HL-60/S4 (cell line): ENCODE measurements around the gene ASAH2.
"Not testable (repeated sequence)": the region's sequence is repeated elsewhere in the genome, so short reads cannot be mapped to it uniquely, and the experiment has no call there.

Source experiments
- in situ Hi-C: fragments of 300-500 bp; cut with MboI; formaldehyde crosslinking; loops from 2 replicates; pipeline ENCODE4 v1.14.3; 2022; ENCODE audit warnings: low sequenced_read_pairs

ASAH2 gene

DNA sequence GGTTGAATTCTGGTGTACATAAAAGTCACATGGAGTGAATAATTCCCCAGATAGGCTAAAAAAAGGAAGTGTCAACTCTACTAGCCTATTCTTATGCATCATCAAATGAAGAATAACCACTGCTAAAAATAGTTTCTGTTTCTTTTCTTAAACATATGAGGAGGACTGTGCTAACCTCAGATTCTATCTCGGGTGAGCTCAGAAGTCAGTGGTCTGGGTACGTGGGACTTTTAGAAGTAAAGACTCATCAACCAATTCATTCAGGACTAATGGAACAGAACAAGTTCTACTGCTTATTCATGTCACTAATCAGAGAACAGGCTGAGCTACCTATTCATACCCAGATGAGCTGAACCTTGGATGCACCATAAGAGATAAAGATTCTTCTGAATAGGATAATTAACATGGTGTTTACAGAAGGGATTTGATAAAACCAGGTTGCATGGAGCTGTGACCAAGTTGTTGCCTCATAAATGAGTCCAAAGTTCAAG is 9.5 kb upstream of the ASAH2 start:
- in situ Hi-C loops, result no loop called here

DNA sequence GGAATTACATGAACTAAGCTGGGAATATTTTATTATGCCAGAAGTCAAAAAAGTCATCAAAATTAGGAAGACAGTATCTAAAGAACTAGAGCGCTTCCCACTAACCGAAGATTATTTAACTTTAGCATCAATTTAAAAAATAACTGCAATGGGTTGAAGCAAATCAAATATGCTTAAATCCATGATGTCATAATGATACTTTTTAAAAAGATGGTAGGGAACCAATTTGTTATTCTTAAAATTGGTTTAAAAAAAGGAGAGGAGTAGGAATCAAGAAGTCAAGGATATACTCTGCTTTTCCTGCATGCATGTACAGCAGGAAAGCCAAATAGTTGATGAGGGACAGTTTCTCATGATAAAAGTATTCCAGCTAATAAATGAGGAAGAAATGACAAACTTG is 3.2 kb upstream of the ASAH2 start:
- in situ Hi-C loops, result no loop called here

DNA sequence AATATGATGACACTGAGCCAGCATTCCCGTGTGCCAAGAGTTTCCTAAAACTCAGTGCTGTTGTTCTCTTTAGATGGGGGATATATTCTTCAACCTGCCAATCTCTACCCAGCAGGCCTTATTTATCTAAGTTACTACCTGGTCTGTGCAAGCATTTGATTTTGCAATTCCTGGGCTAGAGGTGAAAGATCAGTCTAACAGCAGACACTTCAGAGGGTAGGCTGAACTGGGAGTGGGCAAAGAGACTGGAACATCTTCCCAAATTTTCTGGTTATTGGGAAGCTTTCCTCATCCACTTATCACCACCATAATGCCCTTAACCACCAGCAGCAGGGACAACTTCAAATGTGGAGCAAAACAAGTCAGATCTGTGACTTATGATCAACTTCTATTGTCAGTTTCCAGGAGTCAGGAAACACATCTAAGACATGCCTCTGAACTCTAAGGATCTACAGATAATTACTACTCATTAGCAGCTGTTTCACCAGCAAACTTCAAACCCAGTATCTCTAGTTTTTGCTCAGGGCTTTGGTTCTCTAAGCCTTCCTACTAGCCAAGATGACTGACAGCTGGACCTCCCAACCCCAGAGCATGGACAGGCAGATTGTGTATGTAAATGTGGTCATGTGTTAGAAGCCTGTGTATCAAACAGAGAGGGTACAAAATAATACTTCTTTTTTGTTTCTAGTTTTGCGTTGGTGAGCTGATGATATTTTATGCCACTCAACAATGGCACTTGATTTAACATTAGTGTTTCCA is 1.0 kb downstream of the ASAH2 start:
- in situ Hi-C loops, result no loop called here

DNA sequence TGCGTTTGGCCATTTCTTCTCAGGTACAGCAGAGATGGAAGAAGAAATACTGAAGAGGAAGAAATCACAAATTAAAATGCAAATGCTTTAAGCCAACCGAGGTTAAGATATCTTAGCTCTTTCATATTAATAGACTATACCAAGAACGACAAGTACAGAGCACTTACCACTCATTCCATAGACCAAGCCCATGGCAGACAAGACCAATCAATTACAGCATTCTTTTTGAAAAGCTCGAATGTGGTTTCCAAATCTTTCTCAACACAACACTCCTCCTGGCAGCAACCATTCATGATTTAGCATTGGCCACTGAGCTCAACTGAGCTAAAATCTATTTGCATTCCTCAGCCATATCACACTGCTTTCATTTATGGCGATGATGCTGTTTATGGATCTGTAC is 2.7 kb downstream of the ASAH2 start:
- in situ Hi-C loops, result no loop called here

DNA sequence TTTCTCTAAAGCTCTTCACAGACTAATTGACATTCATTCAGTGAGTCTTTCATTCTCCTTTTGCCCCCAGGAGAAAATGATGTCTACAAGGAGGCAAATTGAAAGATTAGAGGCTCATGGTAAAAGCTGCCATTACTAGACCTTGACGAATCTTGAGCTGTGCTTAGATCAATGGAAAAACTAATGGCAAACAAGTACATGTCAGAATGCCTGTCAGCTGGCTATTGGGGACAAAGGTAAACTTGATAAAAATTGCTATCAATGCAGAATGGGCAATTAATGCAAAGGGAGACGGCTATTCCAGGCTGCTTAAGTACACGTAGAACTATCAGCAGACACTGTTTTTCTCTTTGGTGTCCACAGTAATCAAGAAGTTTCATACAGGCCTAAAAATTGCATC is 3.3 kb downstream of the ASAH2 start:
- in situ Hi-C loops, result no loop called here

DNA sequence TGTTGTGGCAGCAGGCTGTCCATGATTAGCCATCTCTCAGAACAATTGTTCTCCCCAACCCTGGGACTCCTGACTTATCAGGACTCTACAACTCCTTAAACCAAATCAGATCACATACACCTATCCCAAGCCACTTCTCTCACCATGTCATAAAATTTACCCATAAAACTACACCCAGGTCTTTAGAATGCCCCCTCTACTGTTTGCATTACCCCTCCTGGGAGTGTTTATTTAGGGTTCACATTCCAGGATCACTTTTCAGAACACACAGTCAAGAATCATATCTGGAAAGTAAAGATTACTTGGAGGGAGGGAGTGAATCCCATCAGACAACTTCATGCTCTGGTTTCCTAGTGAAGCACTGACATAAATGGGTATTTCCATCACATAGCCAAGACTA is 7.1 kb downstream of the ASAH2 start:
- in situ Hi-C loops, result no loop called here

DNA sequence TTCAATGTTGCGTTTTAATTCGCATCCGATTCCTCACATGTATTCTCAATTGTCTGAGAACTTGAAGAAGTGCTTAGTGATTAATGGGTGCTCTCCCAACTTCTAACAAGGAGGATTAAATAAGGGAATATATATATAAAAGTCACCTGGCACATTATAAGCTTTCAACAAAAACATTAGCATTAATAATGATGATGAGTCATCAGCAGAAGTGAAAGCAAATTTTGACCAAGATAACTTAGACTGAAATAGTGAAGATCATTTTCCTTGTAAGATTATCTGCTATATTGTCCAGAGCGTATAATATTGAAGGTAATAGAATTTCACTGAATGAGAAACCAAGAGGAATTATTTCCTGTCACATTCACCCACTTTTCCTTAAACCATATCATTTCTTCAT is 8.5 kb downstream of the ASAH2 start:
- in situ Hi-C loops, result no loop called here

DNA sequence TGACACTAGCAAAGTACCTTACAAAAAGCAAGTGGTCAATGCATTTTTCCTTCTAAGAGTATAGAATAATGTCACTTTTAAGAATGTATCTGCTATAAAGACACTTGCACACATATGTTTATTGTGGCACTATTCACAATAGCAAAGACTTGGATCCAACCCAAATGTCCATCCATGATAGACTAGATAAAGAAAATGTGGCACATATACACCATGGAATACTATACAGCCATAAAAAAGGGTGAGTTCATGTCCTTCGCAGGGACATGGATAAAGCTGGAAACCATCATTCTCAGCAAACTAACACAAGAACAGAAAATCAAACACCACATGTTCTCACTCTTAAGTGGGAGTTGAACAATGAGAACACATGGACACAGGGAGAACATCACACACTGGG is 9.8 kb downstream of the ASAH2 start:
- in situ Hi-C loops, result not testable (repeated sequence)

DNA sequence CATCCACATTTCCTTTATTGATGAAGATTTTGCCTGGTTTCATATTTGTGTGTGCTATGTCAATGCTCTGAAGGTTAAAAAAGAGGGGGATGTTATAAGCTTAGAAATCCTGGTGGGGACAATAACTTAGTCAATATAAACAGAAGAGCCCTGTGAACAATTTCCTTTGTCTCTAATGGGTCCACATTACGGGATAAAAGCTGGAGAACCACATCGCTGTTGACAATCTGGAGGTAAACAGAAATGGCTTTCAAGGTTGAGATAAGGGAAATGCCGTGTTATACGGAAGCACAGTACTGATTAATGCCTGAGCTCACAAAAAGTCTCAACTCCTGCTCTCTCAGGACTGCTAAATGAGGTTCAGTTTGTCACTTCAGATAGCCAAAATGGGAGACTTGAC is 16.8 kb downstream of the ASAH2 start:
- in situ Hi-C loops, result no loop called here

DNA sequence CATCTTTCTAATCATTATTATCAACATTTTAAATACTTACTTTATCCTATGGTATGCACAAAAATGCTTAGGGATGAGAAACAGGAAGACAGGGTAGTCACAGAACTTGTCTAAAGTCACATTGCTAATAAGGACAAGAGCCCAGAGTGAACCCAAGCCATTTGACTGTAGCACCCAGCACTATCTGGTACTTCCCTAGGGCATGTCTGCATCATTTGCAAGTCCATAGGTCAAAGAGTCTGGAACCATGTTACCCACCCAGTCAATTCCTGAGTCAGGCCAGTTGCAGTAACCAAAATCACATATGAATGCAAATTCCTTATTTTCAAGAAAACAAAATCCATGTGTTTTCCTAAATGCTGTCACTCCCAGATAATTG is 19.1 kb downstream of the ASAH2 start:
- in situ Hi-C loops, result no loop called here

DNA sequence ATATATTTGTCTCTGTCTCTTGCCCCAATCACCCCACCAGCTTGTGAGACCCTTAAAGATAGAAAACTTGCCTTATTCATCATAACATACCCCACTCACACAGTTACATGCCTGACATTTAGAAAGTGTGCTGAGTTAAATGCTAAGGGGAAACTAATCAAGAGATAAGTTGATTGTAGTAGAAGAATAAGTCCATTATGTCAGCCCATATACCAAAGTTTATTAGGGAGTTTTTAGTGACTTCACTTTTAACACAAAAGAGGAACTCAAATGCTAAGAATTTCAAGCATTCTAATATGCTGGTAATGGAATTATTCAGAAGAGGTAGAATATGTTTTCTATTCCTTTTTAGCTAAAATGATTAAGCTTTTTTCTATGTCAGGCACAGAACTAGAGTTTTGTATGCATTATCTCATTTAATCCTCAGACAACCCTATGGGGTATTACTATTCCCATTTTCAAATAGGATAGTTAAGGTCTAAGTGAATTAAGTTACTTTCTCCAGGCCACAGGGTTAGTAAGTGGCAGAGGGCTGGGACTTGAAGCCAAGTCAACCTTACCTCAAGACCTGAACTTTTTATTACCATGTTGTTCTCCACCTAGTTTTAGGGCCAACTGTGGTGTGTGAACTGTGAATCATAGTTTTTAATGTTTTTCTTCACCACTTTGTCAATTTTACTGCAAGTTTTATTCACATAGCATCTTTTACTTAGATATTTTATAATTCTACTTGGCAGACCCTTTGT is 19.6 kb downstream of the ASAH2 start:
- in situ Hi-C loops, result no loop called here

DNA sequence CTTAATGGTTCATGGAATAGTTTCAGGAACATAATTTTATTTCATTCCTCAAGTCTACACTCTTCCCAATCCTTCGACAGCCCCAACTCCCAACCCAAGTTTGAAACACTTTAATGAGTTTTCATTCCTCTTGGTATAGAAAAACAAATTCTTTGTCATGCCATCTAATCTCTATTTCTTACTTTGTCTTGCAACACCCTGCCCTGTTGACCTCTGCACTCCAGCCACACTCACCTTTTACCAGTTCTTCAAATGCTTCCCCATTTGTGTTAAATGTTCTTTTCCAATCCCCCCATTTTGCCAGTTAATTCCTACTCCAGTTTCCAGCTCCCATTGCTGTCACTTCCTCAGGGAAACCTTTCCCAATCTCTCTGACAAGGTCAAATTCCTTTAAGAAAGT is 21.9 kb downstream of the ASAH2 start:
- in situ Hi-C loops, result no loop called here

DNA sequence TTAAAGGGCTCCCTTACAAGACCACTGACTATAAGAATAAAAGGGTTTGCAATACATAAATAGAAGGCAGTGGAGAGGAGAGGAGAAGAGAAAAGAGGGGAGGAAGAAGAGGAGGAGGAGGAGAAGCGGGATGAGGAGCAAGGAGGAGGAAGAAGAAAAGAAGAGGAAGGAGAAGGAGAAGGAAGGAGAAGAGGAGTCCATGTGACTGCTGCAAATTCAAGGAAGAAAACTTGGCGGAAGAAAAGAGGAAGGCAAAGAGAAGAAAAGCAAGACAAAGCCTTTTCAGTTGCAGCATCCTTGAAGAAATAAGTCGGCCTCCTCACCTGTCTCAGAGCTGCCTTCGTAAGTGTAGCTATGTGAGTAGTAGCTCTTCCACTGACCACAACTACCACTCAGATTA is 22.6 kb downstream of the ASAH2 start:
- in situ Hi-C loops, result no loop called here

DNA sequence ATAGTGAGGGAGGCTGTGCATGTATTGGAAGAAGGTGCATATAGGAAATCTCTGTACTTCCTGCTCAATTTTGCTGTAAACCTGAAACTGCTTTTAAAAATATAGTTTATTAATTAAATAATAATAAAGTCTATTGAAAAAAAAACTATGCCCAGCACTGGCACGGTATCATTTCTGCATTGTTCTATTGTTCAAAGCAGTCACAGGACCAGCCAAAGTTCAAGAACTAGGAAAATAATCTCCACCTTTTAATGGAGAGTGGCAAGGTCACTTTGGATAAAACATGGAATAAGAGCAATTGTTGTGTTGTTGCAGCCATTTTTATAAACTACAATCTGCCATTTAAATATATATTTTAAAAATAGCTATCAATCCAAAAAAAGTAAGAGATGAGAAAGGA is 24.7 kb downstream of the ASAH2 start:
- in situ Hi-C loops, result no loop called here

DNA sequence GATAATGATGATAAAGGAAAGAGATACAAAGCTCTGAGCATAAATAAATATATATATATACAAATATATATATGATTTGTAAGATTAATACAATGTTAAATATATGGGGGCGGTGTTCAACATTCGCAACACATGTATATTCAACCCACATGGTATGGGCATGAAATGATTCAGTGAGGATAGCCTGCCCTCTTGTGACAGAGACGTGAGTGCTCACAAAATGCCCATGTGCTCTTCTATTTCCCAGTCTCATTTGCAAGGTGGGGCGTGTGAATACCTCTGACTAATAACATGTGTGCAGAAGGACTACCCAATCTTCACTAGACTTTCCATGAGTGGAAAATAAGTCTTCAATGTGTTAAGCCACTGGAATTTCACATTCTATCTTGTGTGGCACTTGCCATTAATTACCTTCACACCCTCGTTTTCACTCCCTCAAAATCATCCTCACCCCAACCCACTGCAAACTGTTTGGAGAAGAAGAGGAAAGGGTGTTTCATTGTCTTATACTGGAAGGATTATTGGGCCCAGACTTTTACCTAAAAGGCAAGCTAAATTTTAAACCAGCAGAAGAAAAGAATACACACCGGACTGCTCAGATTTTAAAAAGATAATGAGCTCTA is 26.9 kb downstream of the ASAH2 start:
- in situ Hi-C loops, result loop anchor here (25.0 kb wide), 1 partner anchor 637 kb away; no protein-coding TSS in a partner anchor

DNA sequence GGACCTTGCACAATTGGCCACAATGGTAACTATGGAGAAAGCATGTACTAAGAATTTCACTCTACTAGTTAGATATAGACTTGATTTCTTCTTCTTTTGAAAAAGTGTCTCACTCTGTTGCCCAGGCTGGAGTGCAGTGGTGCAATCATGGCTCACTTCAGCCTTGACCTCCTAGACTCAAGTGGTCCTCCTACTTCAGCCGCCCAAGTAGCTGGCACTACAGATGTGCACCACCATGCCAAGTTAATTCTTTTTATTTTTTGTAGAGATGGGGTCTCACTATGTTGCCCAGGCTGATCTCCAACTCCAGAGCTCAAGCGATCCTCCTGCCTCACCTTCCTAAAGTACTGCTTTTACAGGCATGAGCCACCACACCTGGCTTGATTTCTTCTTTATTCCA is 29.1 kb downstream of the ASAH2 start:
- in situ Hi-C loops, result loop anchor here (25.0 kb wide), 1 partner anchor 635 kb away; no protein-coding TSS in a partner anchor

DNA sequence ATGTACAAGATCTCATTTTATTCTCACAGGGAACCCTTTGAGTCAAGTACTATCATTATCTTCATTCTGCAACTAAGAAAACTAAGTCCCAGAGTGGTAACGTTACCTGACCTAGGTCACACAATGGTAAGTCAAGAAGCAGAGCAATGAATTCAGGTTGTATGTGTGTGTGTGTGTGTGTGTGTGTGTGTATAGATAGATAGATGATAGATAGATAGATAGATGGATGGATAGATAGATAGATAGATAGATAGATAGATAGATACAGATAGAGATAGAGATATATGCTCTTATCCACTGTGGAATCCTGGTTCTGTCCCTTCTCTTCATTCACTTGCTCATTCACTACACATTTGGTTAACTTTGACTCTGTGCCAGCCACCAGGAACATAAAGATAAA is 29.8 kb downstream of the ASAH2 start:
- in situ Hi-C loops, result loop anchor here (25.0 kb wide), 1 partner anchor 634 kb away; no protein-coding TSS in a partner anchor

DNA sequence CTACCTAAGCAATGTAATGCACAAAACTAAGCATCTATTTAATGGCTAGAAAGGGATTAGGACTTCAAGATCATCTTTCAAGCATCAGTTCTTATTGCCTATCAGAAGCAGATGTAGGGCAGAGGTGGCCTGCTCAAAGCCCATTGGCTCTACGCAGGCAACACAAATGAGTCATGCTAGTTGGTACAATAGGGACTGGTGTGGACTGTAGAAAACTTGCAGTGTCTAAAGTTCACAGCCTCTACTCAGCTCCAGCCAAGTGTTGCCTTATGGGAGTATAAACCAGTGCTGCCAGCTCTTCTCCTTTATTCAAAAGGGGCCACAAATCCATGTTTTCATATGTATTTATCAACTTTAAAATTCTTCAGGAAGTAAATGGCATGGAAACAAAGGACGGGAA is 31.7 kb downstream of the ASAH2 start:
- in situ Hi-C loops, result loop anchor here (25.0 kb wide), 1 partner anchor 632 kb away; no protein-coding TSS in a partner anchor

DNA sequence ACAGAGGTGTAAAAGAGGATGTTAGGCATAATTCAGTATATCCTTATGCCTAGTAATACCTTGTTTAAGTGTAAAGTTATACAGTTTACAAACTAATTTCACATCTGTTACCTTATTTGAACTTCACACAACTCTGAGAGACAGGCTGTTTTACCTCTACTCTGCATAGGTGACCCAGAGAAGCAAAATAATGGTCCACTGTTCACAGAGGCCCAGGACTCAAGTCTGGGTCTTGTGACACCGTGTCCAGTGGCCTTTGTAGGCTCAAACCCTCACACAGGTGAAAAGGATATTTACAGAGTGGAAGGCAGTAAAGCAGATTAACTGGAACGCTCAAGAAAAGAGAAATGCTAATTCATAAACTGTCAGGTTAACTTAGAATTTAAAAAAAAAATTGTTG is 32.1 kb downstream of the ASAH2 start:
- in situ Hi-C loops, result loop anchor here (25.0 kb wide), 1 partner anchor 632 kb away; no protein-coding TSS in a partner anchor

DNA sequence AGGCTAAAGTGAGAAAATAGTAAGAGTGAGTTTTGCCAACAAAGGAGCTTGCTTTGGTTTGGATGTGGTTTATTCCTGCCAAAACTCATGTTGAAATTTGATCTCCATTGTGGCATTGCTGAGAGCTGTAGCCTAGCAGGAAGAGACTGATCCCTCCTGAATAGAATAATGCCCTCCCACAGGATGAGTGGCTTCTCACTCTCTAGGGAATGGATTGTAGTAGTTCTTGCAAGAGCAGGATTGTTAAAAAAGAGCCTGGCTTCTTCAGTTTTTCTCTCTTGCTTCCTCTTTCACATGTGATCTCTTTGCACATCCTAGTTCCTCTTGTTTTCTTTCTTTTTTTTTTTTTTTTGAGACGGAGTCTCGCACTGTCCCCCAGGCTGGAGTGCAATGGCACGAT is 34.4 kb downstream of the ASAH2 start:
- in situ Hi-C loops, result loop anchor here (25.0 kb wide), 1 partner anchor 630 kb away; no protein-coding TSS in a partner anchor

DNA sequence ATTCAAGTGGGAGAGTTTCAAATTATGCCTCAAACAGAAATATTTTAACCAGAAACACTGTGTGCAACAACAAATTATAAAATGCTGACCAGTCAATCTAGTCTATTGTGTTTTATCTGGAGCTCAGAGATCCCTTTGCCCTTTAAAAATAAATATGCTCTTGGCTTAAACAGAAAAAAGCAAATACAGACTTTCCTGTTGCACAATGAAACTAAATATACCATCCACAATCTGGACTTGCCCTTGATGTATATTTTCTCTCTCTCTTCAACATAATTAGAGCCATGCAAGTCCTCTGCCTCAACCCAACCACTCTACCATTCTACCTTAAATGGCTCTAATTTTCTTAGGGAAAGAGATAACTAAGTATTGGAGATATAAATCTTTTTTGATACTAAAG is 34.9 kb downstream of the ASAH2 start:
- in situ Hi-C loops, result loop anchor here (25.0 kb wide), 1 partner anchor 629 kb away; no protein-coding TSS in a partner anchor
